ENCODE results near the gene HBB.

Gene HBB

DNA sequence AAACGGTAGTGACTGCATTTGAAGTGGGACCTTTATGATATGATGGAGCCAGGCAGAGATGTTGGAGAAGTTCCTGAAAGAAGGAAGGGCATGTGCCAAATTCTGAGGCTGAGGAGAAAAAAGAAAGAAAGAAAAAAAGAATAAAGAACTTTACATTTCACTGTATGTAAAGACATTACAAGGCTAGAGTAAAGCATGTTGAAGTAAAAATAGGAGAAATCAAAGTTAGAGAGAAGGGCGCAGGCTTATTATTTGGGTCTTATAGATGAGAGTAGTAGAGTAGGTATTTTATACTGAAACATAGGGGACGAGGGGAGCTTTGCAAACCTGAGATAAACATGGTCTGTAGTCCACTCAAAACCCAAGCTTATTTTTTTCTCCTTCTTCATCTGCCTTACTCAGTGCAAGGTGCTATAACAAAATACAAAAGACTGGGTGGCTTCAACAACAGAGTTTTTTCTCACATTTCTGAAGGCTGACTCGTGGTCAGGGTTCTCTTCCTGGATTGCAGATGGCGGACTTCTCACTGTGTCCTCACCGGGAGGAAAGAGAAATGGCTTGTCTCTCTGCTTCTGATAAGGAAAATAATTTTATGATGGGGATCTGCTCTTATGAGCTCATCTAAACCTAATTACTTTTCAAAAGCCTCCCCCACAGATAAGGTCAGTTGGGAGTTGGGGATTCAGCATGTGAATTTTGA, 20.1 kb upstream of the HBB start:
- no peak for DNase-seq

DNA sequence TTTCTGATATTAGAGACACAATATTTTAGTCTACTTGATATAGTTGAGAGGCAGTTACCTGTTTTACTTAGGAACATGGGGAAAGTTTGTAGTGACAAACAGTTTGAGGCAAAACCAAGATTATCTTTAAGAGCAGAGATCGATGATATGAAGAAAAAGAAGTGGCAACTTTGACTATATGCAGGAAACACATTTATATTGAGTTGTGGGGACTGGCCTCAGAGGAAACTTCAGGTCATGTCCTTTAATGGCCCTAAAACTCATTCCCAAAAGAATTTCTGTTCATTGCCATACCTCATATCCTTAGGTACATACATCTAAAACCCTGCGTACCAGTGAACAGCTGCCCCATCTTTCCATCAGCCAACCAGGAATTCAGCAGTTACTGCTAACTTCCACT, 18.3 kb upstream of the HBB start:
- no peak for DNase-seq

DNA sequence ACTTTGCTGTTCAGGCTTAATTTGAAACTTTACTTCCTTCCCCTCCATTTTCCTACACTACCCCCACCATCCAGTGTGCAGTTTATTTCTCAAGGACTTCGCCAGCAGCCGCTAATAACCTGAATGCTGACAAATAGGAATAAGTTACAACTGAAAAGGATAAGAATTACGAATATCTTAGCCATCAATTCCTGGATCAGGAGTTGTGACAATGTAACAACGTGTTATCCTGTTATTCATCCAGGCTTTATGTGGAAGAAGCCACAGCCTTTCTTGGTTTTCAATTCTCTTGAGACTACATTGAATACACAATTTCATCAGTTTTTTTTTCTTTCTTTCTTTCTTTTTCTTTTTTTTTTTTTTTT, 16.9 kb upstream of the HBB start:
- no peak for DNase-seq

DNA sequence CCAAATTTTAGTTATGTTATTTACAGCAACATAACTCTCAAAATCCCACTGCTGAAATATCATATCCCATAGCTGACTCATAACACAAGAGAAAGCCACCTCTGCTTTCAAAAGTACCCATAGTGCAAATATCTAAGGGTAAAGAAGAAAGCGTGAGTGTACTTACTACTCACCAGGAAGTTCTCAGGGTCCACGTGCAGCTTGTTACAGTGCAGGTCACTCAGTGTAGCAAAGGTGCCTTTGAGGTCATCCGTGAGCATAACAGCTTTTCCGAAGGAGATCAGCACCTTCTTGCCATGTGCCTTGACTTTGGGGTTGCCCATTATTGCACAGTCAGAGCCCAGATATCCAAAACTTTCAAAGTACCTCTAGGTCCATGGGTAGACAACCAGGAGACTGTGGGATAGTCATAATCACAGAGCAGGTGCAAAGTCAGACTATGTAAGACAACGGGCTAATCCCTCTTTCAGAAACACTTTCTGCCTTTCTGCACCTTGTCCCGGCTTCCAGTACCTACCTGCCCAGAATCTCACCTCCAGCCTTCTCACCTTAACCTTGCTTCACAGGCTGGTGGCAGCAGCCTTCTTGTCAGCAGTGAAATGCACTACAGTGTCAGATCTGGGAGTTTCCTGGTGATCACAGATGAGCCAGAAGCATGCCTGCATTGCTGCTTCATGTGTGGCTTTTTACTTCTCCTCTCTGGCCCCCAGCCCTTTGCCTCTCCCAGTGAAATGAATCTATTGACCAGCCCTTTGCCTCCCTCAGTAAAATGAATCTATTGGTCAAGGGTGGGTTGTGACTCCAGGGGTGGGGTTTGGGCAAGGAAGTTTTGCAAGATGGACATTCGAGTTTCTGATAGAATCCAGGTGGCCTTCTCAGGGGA, 16.3 kb upstream of the HBB start:
- DNase-seq = no peak

DNA sequence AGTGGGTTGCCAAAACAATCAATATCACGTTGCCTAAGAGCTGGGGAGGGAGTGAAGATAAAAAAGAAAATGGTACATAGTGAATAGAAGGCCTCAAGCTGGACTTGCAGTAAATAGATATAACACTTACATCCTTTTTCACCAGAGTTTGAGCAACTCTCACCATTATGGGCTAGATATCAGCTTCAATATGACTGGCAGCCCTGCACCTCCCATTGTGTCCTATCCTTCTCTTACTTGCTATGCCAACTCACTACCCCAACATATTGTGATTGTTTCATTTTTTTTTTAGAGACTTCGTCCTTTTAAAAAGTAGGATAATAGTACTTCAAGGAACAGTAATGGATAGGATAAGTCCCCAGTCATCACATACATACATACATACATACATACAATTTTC, 15.3 kb upstream of the HBB start:
- no peak for DNase-seq

DNA sequence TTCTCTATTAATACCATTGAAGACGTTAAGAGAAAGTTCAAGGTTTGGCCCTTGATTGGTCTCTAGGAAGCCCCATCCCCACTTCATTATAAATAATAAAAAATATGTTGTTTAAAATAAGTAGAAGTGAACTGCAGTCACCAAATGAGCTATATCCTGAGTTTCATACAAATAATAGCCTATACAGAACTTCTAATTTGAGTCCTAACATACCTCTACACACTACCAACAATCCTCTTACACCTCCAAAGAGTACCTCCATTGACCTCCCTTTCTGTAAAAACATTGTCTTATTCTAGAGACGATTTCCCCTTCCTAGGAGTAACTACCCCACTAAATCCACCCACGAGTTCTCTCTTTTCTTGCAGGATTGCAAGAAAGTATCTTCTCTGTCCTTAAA, 14.6 kb upstream of the HBB start:
- DNase-seq = no peak

DNA sequence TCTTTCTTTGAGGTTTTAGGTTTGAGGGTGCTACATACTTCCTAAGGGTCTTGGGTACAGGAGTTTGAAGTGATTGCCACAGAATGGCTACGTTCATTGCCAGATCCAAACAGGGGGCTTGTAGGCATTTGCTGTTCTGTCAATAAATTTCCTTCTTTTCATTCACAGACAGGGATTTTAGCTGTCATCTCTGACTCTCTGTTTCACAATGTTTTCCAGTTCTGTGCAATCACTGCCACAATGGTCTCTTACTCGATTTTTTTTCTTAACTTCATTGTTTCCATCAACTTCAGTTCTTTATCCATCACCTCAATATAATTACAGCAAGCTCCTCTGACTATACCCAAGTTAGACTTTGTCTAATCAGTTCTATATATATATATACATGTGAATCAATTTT, 13.6 kb upstream of the HBB start:
- DNase-seq = no peak

DNA sequence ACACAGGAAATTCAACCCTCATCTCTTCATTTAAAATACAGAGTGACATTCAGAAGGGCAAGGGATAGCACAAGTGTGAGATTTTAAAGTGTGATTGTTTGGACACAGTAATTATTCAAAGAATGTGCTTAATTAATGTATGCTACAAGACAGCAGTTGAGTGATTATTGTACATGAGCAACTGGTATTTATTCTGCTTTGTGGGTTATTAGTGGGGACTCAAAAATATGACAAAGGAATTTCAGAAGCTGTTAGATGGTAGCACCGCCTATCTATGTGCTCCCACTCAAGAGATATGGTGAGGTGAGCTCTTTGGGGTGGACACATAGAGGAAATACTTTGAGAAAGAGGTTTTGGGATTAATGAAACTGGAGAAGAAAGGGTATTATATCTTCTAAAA, 13.2 kb upstream of the HBB start:
- DNase-seq = no peak

DNA sequence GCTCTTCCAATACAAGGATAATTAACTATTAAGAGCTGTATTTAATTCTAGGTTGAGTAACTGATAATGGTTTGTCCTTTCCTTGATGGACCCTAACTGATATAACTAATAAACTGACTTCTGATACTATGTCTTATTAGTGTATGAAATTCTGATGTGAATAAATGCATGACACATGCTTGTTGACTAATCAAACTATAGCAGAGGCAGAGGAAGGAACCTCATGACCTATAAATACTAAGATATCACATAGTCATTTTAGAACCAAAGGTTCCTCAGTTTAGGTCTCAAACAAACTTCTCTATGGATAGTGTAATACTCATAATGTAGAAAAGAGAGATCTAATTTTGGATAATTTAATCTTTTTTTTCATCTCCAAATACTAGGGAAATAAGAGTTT, 12.2 kb upstream of the HBB start:
- DNase-seq = no peak

DNA sequence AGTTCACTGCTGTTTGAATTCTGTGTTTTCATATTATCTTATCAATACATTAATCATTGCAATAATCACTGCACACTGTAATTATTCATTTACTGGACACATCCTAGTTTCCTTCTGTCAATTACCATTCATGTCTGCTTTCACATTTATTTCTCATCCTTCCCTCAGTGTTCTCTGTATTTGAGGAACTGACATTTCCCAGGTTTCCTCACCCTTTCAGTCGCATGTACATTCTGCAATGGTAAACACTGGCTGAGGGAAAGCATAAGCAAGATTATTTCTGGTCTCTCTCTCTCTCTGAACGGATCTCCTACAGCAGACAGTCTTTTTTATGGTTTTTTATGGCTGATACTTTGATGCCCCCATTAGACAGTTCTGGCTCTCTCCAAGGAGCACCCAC, 11.6 kb upstream of the HBB start:
- DNase-seq = no peak

DNA sequence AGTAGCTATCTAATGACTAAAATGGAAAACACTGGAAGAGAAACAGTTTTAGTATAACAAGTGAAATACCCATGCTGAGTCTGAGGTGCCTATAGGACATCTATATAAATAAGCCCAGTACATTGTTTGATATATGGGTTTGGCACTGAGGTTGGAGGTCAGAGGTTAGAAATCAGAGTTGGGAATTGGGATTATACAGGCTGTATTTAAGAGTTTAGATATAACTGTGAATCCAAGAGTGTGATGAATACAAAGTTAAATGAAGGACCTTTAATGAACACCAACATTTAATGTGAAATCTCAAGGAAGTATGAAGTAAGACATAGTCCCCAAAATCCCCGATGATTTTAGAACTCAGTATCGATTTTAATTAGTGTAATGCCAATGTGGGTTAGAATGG, 10.5 kb upstream of the HBB start:
- no peak for DNase-seq

DNA sequence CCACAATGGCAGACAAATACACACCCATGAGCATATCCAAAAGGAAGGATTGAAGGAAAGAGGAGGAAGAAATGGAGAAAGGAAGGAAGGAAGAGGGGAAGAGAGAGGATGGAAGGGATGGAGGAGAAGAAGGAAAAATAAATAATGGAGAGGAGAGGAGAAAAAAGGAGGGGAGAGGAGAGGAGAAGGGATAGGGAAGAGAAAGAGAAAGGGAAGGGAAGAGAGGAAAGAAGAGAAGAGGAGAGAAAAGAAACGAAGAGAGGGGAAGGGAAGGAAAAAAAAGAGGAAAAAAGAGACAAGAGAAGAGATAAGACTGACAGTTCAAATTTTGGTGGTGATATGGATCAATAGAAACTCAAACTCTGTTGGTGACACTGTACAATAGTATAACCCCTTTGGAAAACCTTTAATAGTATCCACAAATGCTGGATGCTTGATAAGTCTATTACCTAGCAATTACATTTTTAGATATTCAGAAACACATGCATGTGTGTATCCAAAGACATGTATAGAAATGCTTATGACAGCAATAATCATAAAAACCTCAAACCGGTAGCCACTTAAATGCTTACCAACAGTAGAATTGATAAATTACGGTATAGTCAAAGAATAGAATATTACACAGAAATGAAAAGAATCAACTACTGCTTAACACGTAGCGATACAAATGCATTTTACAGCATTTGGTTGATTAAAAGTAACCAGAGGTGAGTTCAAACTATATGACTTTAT, 8.7 kb upstream of the HBB start:
- no peak for DNase-seq

DNA sequence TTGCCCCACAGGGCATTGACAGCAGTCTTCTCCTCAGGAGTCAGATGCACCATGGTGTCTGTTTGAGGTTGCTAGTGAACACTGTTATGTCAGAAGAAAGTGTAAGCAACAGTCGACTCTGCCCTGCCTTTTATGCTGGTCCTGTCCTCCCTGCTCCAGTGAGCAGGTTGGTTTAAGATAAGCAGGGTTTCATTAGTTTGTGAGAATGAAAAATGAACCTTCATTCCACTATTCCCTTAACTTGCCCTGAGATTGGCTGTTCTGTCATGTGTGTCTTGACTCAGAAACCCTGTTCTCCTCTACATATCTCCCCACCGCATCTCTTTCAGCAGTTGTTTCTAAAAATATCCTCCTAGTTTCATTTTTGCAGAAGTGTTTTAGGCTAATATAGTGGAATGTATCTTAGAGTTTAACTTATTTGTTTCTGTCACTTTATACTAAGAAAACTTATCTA, 7.5 kb upstream of the HBB start, which contains the start of gene HBD:
TSS of gene HBD (minus strand) at position 103 of the 454 bp plus-strand sequence. CDS start at position 53, 50 bp downstream.
- DNase-seq = no peak

DNA sequence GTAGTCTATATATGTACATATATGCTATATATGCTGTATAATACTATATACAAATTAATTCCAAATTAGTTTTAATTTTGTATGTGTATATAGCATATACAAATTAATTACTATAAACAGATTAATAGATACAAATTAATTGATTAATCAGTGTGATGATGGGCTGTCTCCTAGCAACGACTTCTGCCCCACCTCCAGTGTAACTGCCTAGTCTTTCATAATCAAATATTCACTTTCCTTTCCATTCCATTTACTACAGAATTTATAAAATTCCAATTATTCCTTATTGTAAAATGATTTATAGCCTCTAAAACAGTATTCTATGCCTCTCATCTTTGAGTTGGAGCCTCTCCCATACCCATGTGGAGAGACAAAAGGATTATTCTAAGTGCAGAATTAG, 6.4 kb upstream of the HBB start:
- DNase-seq = no peak

DNA sequence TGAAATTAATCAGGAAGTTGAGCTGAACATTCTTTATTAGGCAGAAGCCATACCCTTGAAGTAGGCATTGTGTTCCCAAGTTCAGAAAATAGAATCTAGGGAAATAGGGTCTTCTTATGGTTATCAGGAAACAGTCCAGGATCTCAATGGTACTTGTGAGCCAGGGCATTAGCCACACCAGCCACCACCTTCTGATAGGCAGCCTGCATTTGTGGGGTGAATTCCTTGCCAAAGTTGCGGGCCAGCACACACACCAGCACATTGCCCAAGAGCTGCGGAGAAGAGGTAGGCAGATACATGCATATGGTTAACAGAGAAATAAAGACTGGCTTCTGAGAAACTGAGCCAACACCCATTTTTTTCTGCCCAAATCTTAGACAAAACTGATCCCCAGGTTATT, 6.0 kb upstream of the HBB start:
- DNase-seq = no peak

DNA sequence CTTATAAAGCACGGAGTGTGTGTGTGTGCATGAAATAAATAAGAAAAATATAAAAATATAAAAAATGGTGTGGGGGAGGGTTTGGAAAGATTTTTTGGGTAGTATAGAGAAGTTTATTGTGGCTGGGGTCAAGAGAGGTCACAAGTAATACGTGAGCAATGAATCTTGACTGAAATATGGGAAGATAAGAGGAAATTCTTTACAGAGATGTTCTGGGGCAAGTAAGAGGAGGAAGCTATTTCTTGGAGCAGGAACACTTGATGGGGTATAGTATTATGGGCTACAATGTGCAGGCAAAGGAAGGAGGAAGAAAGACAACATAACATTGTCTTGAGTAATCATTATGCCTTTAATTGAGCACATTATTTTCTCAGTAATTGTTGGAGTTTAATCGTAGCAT, 5.3 kb upstream of the HBB start:
- no peak for DNase-seq

DNA sequence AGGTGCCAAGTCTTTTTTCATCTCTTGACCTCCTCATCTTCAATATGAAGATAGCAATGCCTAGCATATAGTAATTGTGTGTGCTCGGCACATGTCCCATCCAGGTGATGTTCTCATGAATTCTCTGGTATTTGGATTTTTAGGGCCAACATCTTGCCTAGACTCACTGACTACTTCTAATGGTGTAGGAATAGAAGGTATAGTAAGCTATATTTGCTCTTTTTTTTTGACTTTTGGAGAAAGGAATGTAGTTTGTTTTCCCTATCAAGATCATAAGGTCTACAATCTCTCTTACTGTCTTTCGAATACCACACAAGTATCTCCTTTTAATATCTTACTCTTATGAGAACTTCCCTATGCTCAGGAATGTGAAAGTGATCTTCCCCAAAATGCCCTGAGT, 4.2 kb upstream of the HBB start:
- DNase-seq = no peak

DNA sequence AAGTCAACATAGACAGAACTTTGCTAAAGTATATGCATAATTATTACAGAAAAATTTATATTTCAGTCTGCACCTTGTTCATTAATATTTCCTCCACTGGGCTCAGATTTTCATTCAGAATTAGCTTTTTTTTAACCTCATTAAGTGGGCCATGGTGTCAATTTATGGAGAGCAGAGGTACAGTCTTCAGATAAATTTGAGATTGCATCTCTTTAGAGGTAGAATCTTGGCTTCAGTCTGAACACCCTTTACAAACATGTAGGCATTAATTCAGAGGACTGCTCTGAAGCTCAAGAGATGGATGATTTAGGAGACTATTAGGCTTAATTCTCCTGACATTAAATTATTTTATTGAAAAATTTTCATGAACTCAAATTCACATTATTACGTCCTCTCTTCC, 3.4 kb upstream of the HBB start:
- DNase-seq = no peak

DNA sequence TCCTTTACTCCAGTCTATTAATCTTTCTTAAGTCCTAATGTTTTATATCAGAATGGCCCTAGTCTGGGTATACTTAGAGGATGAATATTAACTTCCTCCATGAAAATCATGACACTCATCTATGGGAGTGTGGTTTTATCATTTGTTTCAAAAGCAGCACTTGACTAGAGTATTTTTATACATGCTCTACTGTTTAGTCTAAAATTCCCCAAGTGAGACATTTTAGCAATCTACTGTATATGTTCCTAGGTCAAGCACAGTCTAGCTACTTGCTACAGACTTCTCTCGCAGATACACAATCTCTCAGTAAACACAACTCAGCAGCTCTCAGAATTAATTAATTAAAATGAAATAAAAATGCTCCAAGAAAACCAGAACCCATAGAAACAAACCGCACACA, 2.9 kb upstream of the HBB start:
- DNase-seq = no peak

DNA sequence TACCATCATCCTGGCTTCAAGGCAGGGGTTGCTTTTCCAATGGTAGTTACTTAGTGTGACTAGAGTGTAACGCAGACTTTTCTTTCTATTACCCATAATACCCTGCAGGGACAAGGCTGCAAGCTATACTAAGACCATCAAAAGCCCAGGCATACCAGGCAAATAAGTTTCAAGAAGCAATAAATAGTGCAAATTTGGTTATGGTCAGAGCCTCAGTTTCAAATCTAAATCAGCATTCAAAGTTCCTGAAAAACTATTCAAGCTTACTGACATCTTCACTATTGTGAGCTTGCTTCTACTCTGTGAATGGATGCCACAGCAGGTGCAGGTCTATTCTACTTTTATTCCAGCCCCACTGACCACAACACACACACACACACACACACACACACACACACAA, 2.5 kb upstream of the HBB start:
- DNase-seq = no peak

DNA sequence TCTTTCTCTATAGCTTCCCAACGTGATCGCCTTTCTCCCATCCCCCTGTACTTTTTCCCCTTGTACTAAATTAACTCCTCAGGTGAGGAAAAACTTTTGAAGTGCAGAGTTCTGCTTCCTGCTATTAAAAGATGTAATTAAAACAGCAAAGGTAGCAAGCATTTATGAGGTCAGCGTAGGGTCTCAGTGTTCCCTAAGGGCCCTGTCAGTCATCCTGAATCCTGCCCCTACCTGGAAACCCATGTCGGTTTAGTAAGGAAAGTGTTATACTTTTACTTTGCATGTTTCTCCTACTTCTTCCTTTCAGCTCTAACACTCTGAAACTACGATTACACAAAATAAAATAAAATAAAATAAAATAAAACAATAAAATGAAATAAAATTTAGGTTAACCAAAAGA, 1.3 kb upstream of the HBB start:
- DNase-seq = no peak

DNA sequence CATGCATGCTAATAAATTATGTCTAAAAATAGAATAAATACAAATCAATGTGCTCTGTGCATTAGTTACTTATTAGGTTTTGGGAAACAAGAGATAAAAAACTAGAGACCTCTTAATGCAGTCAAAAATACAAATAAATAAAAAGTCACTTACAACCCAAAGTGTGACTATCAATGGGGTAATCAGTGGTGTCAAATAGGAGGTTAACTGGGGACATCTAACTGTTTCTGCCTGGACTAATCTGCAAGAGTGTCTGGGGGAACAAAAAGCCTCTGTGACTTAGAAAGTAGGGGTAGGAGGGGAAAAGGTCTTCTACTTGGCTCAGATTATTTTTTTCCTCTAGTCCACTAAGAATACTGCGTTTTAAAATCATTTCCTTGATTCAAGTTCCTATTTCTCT, 810 bp upstream of the HBB start:
- DNase-seq = no peak

DNA sequence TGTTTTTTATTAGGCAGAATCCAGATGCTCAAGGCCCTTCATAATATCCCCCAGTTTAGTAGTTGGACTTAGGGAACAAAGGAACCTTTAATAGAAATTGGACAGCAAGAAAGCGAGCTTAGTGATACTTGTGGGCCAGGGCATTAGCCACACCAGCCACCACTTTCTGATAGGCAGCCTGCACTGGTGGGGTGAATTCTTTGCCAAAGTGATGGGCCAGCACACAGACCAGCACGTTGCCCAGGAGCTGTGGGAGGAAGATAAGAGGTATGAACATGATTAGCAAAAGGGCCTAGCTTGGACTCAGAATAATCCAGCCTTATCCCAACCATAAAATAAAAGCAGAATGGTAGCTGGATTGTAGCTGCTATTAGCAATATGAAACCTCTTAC, 1.4 kb downstream of the HBB start:
- no peak for DNase-seq
